Colonic mucosa (tissue), 4 donors: ENCODE data around the gene PEX26. TPM values are rescaled to one million over a fixed set of nuclear protein-coding genes. Genes with fewer than 3 reads are reported as not detected.
"Not testable (repeated sequence)": the region's sequence is repeated elsewhere in the genome, so short reads cannot be mapped to it uniquely, and the experiment has no call there.

Source experiments
- DNase-seq: peaks from one replicate; pipeline ENCODE4 v3.0.0-alpha.2; 2020
- H3K27ac ChIP-seq: fragments of 200-600 bp; one replicate; pipeline ENCODE4 v1.8.0; 2021
- H3K27me3 ChIP-seq: fragments of 200-600 bp; one replicate; pipeline ENCODE4 v1.8.0; 2021
- H3K36me3 ChIP-seq: fragments of 200-600 bp; one replicate; pipeline ENCODE4 v1.8.0; 2021
- H3K4me1 ChIP-seq: fragments of 200-600 bp; one replicate; pipeline ENCODE4 v1.8.0; 2021; ENCODE audit warnings: mild to moderate bottlenecking
- H3K4me3 ChIP-seq: fragments of 200-600 bp; one replicate; pipeline ENCODE4 v1.8.0; 2021
- H3K9ac ChIP-seq, 2 donors: one replicate each; pipeline ENCODE4 v1.7.0; 2013; ENCODE audit warnings: control low read depth in 2 of 2, low read depth in 2 of 2, low read length in 2 of 2
- H3K9me3 ChIP-seq: fragments of 200-600 bp; one replicate; pipeline ENCODE4 v1.8.0; 2021
- CTCF ChIP-seq: fragments of 200-600 bp; IDR thresholded peaks from one replicate; pipeline ENCODE4 v1.8.0; 2022; ENCODE audit warnings: antibody characterized with exemption, mild to moderate bottlenecking
- intact Hi-C: fragments of 100-400 bp; cut with DNase I; formaldehyde crosslinking; loops from one replicate; pipeline ENCODE4 v1.14.1; 2022
- total RNA-seq, 2 donors: library from RNA; stranded (reverse); fragmentation: NEBNext Ultra II Directional in 1 of 2; extraction: Animal tissue kit (Norgen Biotek cat#: 25700) in 1 of 2; gene quantifications; one replicate each; pipeline ENCODE4 v1.2.1, GENCODE V29; 2021
- donor health status: healthy.
- donor health status: DM: no; HTN: no; CAD: no.
- donor health status: DM: no; HTN: no; CAD: no.

The PEX26 gene
- total RNA-seq, 2 donors from 2014 or later: 86.7 to 128 TPM

GRCh38 chr22:18100781-18101180 lies 23.0 kb downstream of the PEX26 start:
- no peaks in the 10 kb centered on the region for H3K27me3 ChIP-seq
- no peak overlapping the region for H3K27ac ChIP-seq
- no peaks in the 10 kb centered on the region for H3K9me3 ChIP-seq
- H3K4me1 ChIP-seq: no peaks in the 10 kb centered on the region
- H3K36me3 ChIP-seq: no peaks in the 10 kb centered on the region
- no peak overlapping the region for H3K9ac ChIP-seq
- DNase-seq: no peak
- no peak for TF ChIP-seq CTCF
- no peak overlapping the region for H3K4me3 ChIP-seq
- intact Hi-C loops: no loop called here

GRCh38 chr22:18101536-18101935 lies 23.7 kb downstream of the PEX26 start:
- intact Hi-C loops: no loop called here
- H3K27ac ChIP-seq: no peak overlapping the region
- no peaks in the 10 kb centered on the region for H3K9me3 ChIP-seq
- H3K4me1 ChIP-seq: no peaks in the 10 kb centered on the region
- H3K4me3 ChIP-seq: no peak overlapping the region
- DNase-seq: no peak
- no peak overlapping the region for H3K9ac ChIP-seq
- no peaks in the 10 kb centered on the region for H3K36me3 ChIP-seq
- H3K27me3 ChIP-seq: no peaks in the 10 kb centered on the region
- no peak for TF ChIP-seq CTCF

- Histone ChIP-seq H3K9me3 (no peaks in the 10 kb centered on the region), H3K27me3 (no peaks in the 10 kb centered on the region), H3K27ac (no peak overlapping the region), H3K4me3 (no peak overlapping the region), H3K36me3 (no peaks in the 10 kb centered on the region), H3K9ac (no peak overlapping the region), H3K4me1 (no peaks in the 10 kb centered on the region)
- no peak for TF ChIP-seq CTCF
- DNase-seq: no peak
- intact Hi-C loops: no loop called here
Measured at GRCh38 chr22:18103527-18104269, 25.9 kb downstream of the PEX26 start.

- Histone ChIP-seq H3K27ac (no peak overlapping the region), H3K4me3 (no peak overlapping the region), H3K27me3 (no peaks in the 10 kb centered on the region), H3K9me3 (no peaks in the 10 kb centered on the region), H3K4me1 (no peaks in the 10 kb centered on the region), H3K9ac (no peak overlapping the region), H3K36me3 (no peaks in the 10 kb centered on the region)
- no peak for DNase-seq
- TF ChIP-seq CTCF: no peak
- intact Hi-C loops: no loop called here
Measured at GRCh38 chr22:18104566-18104965, 26.8 kb downstream of the PEX26 start.

- not testable (repeated sequence) for DNase-seq
Measured at GRCh38 chr22:18105981-18106380, 28.2 kb downstream of the PEX26 start.

GRCh38 chr22:18106550-18107341 lies 29.0 kb downstream of the PEX26 start:
- H3K9me3 ChIP-seq, H3K4me3 ChIP-seq, H3K4me1 ChIP-seq, H3K9ac ChIP-seq, intact Hi-C loops, DNase-seq, H3K36me3 ChIP-seq, H3K27ac ChIP-seq: not testable (repeated sequence)
- H3K27me3 ChIP-seq: peaks cover 16% of the 10 kb centered on the region

More at GRCh38 chr22:18105981-18106380, 28.2 kb downstream of the PEX26 start:
- H3K9ac ChIP-seq, H3K4me3 ChIP-seq, H3K36me3 ChIP-seq, H3K4me1 ChIP-seq, H3K27ac ChIP-seq, H3K27me3 ChIP-seq, H3K9me3 ChIP-seq, intact Hi-C loops: not testable (repeated sequence)
